ENCODE data around the gene PANK1. TPM values are rescaled to one million over a fixed set of nuclear protein-coding genes. Genes with fewer than 3 reads are reported as not detected.

PANK1 gene
- polyA plus RNA-seq, 2 of the 4 experiments (the other 2 are of a cell fraction), result 6.7 to 9.0 TPM

DNA sequence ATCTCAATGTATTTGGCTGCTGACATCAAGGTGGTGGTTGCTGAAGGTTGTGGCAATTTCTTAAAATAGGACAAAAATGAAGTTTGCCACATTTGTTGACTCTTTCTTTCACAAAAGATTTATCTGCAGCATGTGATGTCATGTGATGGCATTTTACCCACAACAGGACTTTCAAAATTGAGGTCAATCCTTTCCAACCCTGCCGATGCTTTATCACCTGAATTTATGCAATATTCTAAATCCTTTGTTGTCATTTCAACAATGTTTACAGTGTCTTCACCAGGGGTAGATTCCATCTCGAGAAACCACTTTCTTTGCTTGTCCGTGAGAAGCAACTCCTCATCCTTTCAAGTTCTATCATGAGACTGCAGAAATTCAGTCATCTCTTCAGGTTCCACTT, 69.0 kb downstream of the PANK1 start:
- DNase-seq (ENCODE audit: low read depth in 1 of 2, low spot score in 1 of 2) (no peak), FAIRE-seq (no peak), ATAC-seq (no peak)
- no peak overlapping the region for H3K4me2 ChIP-seq
- no peak for TF ChIP-seq E2F6 (IDR thresholded peaks at IDR 0.05; ENCODE audit: borderline replicate concordance, low read depth)
- no peak for TF ChIP-seq ZNF302 (CRISPR knock-in tag; IDR thresholded peaks at IDR 0.05)
- TF ChIP-seq CHD2 (IDR thresholded peaks at IDR 0.05; ENCODE audit: low read length, partially characterized antibody), result no peak
- no peak for TF ChIP-seq FOSL2 (IDR thresholded peaks at IDR 0.05)
- no peak for TF ChIP-seq FOSL2 (CRISPR knock-in tag; IDR thresholded peaks at IDR 0.05)
- TF ChIP-seq BCL3 (IDR thresholded peaks at IDR 0.05), result no peak
- TF ChIP-seq HOXB5 (CRISPR knock-in tag; IDR thresholded peaks at IDR 0.05), result no peak
- no peak for TF ChIP-seq TP53 (CRISPR knock-in tag; IDR thresholded peaks at IDR 0.05)
- TF ChIP-seq, protein P1, sequence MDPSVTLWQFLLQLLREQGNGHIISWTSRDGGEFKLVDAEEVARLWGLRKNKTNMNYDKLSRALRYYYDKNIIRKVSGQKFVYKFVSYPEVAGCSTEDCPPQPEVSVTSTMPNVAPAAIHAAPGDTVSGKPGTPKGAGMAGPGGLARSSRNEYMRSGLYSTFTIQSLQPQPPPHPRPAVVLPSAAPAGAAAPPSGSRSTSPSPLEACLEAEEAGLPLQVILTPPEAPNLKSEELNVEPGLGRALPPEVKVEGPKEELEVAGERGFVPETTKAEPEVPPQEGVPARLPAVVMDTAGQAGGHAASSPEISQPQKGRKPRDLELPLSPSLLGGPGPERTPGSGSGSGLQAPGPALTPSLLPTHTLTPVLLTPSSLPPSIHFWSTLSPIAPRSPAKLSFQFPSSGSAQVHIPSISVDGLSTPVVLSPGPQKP (IDR thresholded peaks at IDR 0.05; ENCODE audit: low read depth, low read length), result no peak
- no peak for TF ChIP-seq BHLHE40 (IDR thresholded peaks at IDR 0.05; ENCODE audit: low read depth, low read length)
- TF ChIP-seq HDAC2 (IDR thresholded peaks at IDR 0.05), result no peak
- TF ChIP-seq SMC3 (IDR thresholded peaks at IDR 0.05), result no peak
- peaks cover 11% of the 10 kb centered on the region; the same call in 1 of the 3 replicates for H3K4me1 ChIP-seq
- no peaks in the 10 kb centered on the region for H3K9me3 ChIP-seq
- ChIA-PET POLR2A (no interaction called here), CTCF (no interaction called here)
- 82% methylated on average over 3 of the region's 3 CpGs for WGBS (ENCODE audit: missing lambda C conversion rate)
- no peak overlapping the region for H3K27ac ChIP-seq
- no peak overlapping the region for H3K4me3 ChIP-seq

- ChIA-PET POLR2A (no interaction called here), CTCF (interaction anchor here (1.0 kb wide), 1 partner anchor 10 kb away, joined by 4 read pairs; no protein-coding TSS in a partner anchor)
- no peak for TF ChIP-seq NPAS2 (CRISPR knock-in tag; IDR thresholded peaks at IDR 0.05; ENCODE audit: borderline replicate concordance)
- TF ChIP-seq MAFK (IDR thresholded peaks at IDR 0.05; ENCODE audit: partially characterized antibody), result no peak
- TF ChIP-seq SMC3 (IDR thresholded peaks at IDR 0.05), result no peak
- no peak for TF ChIP-seq E2F6 (IDR thresholded peaks at IDR 0.05; ENCODE audit: borderline replicate concordance, low read depth)
- TF ChIP-seq RARB (CRISPR knock-in tag; IDR thresholded peaks at IDR 0.05), result no peak
- TF ChIP-seq BCL3 (IDR thresholded peaks at IDR 0.05), result no peak
- no peak for TF ChIP-seq CBX8 (IDR thresholded peaks at IDR 0.05)
- TF ChIP-seq HOXB5 (CRISPR knock-in tag; IDR thresholded peaks at IDR 0.05), result no peak
- no peaks in the 10 kb centered on the region for H3K9me3 ChIP-seq
- DNase-seq (ENCODE audit: low read depth in 1 of 2, low spot score in 1 of 2), result no peak
- peak; percentile 7 for FAIRE-seq
- peaks cover 11% of the 10 kb centered on the region; the same call in 1 of the 3 replicates for H3K4me1 ChIP-seq
- no peak for ATAC-seq
- H3K27ac ChIP-seq, result no peak overlapping the region
- no peak overlapping the region for H3K4me3 ChIP-seq
- peak overlapping the region; percentile 17; the same call in 1 of the 3 replicates for H3K4me2 ChIP-seq
Measured at GRCh38 chr10:89575031-89575430, 70.0 kb downstream of the PANK1 start.

GRCh38 chr10:89574368-89574767, 70.7 kb downstream of the PANK1 start:
- WGBS (ENCODE audit: missing lambda C conversion rate), result 59% methylated on average over 1 of the region's 1 CpG
- H3K9me3 ChIP-seq, result no peaks in the 10 kb centered on the region
- DNase-seq (ENCODE audit: low read depth in 1 of 2, low spot score in 1 of 2) (no peak), FAIRE-seq (no peak), ATAC-seq (no peak)
- H3K27ac ChIP-seq, result no peak overlapping the region
- no peak overlapping the region for H3K4me3 ChIP-seq
- no peak overlapping the region for H3K4me2 ChIP-seq
- ChIA-PET POLR2A (no interaction called here), CTCF (interaction anchor here (1.0 to 1.2 kb wide), 2 partner anchors 10 to 108 kb away, joined by 3 to 4 read pairs; no protein-coding TSS in a partner anchor)
- peaks cover 11% of the 10 kb centered on the region; the same call in 1 of the 3 replicates for H3K4me1 ChIP-seq
- TF ChIP-seq MAZ (IDR thresholded peaks at IDR 0.05; ENCODE audit: borderline replicate concordance, low read depth, low read length), result no peak
- TF ChIP-seq FOSL2 (IDR thresholded peaks at IDR 0.05), result no peak
- TF ChIP-seq FOSL2 (CRISPR knock-in tag; IDR thresholded peaks at IDR 0.05), result no peak
- no peak for TF ChIP-seq CHD4 (IDR thresholded peaks at IDR 0.05; ENCODE audit: borderline replicate concordance)
- TF ChIP-seq POLR2AphosphoS2 (conservative IDR thresholded peaks at IDR 0.05; ENCODE audit: low read length), result no peak
- TF ChIP-seq, protein P1 (IDR thresholded peaks at IDR 0.05; ENCODE audit: low read depth, low read length), result no peak
- TF ChIP-seq, protein P2, sequence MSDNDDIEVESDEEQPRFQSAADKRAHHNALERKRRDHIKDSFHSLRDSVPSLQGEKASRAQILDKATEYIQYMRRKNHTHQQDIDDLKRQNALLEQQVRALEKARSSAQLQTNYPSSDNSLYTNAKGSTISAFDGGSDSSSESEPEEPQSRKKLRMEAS (IDR thresholded peaks at IDR 0.05), result no peak
- no peak for TF ChIP-seq EHF (CRISPR knock-in tag; IDR thresholded peaks at IDR 0.05)
- TF ChIP-seq ATOH8 (CRISPR knock-in tag; IDR thresholded peaks at IDR 0.05; ENCODE audit: low read depth), result no peak
- TF ChIP-seq NR3C1 (IDR thresholded peaks at IDR 0.05), result no peak
- TF ChIP-seq HDAC2 (IDR thresholded peaks at IDR 0.05), result no peak
- no peak for TF ChIP-seq CBX8 (IDR thresholded peaks at IDR 0.05)
- TF ChIP-seq TP53 (CRISPR knock-in tag; IDR thresholded peaks at IDR 0.05), result no peak
- no peak for TF ChIP-seq CBX2 (IDR thresholded peaks at IDR 0.05; ENCODE audit: borderline replicate concordance, low read depth)
- TF ChIP-seq ZSCAN20 (CRISPR knock-in tag; IDR thresholded peaks at IDR 0.05), result no peak
- no peak for TF ChIP-seq BHLHE40 (IDR thresholded peaks at IDR 0.05; ENCODE audit: low read depth, low read length)
- TF ChIP-seq HES2 (IDR thresholded peaks at IDR 0.05), result no peak
- TF ChIP-seq POLR2A (IDR thresholded peaks at IDR 0.05; ENCODE audit: low read length), result no peak

Measured in A549 (cell line).